ENCODE results near the gene ATP6V1C2.

DNA sequence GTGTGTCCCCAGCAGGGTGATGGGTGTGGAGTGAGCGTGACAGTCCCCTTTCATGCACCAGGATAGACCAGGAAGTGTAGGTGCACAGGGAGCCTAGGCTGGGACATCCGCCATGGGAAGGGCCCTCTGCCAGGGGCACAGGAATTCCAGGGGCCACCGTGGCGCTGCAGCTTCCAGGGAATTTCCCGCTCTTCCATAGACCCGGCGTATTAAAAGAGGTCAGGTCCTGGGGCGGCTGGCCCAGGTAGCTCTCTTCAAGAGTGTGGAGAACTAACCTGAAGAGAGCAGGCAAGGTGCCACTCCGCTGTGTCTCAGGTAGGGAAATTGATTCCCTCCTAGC lies 42.0 kb downstream of the ATP6V1C2 start:
- TF ChIP-seq, protein P1, sequence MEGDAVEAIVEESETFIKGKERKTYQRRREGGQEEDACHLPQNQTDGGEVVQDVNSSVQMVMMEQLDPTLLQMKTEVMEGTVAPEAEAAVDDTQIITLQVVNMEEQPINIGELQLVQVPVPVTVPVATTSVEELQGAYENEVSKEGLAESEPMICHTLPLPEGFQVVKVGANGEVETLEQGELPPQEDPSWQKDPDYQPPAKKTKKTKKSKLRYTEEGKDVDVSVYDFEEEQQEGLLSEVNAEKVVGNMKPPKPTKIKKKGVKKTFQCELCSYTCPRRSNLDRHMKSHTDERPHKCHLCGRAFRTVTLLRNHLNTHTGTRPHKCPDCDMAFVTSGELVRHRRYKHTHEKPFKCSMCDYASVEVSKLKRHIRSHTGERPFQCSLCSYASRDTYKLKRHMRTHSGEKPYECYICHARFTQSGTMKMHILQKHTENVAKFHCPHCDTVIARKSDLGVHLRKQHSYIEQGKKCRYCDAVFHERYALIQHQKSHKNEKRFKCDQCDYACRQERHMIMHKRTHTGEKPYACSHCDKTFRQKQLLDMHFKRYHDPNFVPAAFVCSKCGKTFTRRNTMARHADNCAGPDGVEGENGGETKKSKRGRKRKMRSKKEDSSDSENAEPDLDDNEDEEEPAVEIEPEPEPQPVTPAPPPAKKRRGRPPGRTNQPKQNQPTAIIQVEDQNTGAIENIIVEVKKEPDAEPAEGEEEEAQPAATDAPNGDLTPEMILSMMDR (IDR thresholded peaks at IDR 0.05): no peak
- no peak for TF ChIP-seq POLR2A (IDR thresholded peaks at IDR 0.05)
